ENCODE data around the gene ST14. TPM values are rescaled to one million over a fixed set of nuclear protein-coding genes. Genes with fewer than 3 reads are reported as not detected.

Gene ST14
- total and polyA plus RNA-seq, 3 donors from 2014 or later = 0.55 to 5.8 (median 2.4) TPM

DNA sequence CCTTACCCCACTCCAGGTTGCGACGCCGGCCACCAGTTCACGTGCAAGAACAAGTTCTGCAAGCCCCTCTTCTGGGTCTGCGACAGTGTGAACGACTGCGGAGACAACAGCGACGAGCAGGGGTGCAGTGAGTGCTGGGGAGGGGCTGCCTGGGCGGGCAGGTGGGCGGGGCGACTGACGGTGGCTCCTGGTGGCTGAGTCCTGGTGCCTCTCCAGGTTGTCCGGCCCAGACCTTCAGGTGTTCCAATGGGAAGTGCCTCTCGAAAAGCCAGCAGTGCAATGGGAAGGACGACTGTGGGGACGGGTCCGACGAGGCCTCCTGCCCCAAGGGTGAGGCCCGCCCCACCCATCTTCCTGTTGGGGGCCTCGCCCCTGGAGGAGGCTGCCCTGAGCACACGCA lies 38.7 kb downstream of the ST14 start:
- H3K9me3 ChIP-seq = no peaks in the 10 kb centered on the region
- H3K27me3 ChIP-seq = no peaks in the 10 kb centered on the region
- H3K4me3 ChIP-seq = no peak overlapping the region
- WGBS, 2 donors = 82 to 83% methylated on average over 11 to 22 of the region's 22 CpGs
- no peak overlapping the region for H3K27ac ChIP-seq
- DNase-seq = no peak
- no peaks in the 10 kb centered on the region for H3K4me1 ChIP-seq
- H3K36me3 ChIP-seq (ENCODE audit: low read depth, missing control alignments) = no peaks in the 10 kb centered on the region
- intact Hi-C loops (cut with DNase I; ENCODE audit: low total_unique reads) = no loop called here
- TF ChIP-seq POLR2A (IDR thresholded peaks at IDR 0.05) = no peak
- TF ChIP-seq CTCF (IDR thresholded peaks at IDR 0.05) = no peak

DNA sequence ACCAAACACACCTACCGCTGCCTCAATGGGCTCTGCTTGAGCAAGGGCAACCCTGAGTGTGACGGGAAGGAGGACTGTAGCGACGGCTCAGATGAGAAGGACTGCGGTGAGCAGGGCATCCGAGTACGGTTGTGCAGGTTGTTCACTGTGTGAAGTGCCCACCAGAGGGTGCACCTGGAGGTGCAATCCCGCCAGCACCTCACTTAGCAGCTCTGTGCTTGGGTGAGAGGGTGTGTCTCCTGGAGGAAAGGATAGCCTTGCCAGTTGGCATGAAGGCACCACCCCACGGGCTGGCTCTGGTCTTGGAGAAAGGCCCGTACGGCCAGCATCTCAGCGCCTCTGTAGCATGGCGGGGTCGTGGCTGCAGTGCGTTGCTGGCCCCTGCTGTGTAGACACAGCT lies 39.4 kb downstream of the ST14 start:
- Histone ChIP-seq H3K4me1 (no peaks in the 10 kb centered on the region), H3K27me3 (no peaks in the 10 kb centered on the region), H3K36me3 (ENCODE audit: low read depth, missing control alignments) (no peaks in the 10 kb centered on the region), H3K27ac (no peak overlapping the region), H3K4me3 (no peak overlapping the region), H3K9me3 (no peaks in the 10 kb centered on the region)
- no peak for DNase-seq
- WGBS, 2 donors = 86 to 90% methylated on average over 4 to 15 of the region's 15 CpGs
- intact Hi-C loops (cut with DNase I; ENCODE audit: low total_unique reads) = no loop called here
- TF ChIP-seq CTCF (IDR thresholded peaks at IDR 0.05) (no peak), POLR2A (IDR thresholded peaks at IDR 0.05) (no peak)

- intact Hi-C loops (cut with DNase I; ENCODE audit: low total_unique reads) = no loop called here
- Histone ChIP-seq H3K9me3 (no peaks in the 10 kb centered on the region), H3K36me3 (ENCODE audit: low read depth, missing control alignments) (no peaks in the 10 kb centered on the region), H3K4me1 (no peaks in the 10 kb centered on the region), H3K4me3 (no peak overlapping the region), H3K27me3 (no peaks in the 10 kb centered on the region), H3K27ac (no peak overlapping the region)
- TF ChIP-seq CTCF (IDR thresholded peaks at IDR 0.05) (no peak), POLR2A (IDR thresholded peaks at IDR 0.05) (no peak)
- 89% methylated on average over 12 of the region's 12 CpGs; no CpG with 5 or more reads in 1 of the 2 donors for WGBS, 2 donors
- DNase-seq = no peak
Observed at GRCh38 chr11:130199792-130200191, 40.2 kb downstream of the ST14 start.

DNA sequence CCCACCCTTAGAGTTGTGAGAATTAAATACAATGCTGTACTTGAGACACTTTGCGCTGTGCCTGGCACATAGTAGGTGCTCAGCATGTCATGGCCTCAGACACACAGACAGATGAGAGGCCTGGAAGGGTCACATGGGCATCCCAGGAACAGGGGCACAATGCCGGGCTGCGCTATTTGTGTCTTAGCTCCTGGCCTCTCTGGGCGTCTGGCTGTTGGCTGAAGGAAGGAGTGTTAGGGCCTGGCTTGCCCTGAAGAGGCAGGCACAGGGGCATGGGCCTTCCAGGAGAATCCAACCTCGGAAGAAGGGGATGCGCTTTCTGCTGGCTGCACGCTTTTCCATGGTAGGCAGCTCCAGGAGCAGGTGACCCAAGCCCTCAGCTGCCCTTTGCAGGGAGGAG lies 41.4 kb downstream of the ST14 start:
- no peak for DNase-seq
- H3K4me3 ChIP-seq = no peak overlapping the region
- H3K27me3 ChIP-seq = no peaks in the 10 kb centered on the region
- intact Hi-C loops (cut with DNase I; ENCODE audit: low total_unique reads) = no loop called here
- TF ChIP-seq POLR2A (IDR thresholded peaks at IDR 0.05) (no peak), CTCF (IDR thresholded peaks at IDR 0.05) (no peak)
- no peak overlapping the region for H3K27ac ChIP-seq
- 91 to 97% methylated on average over 6 to 7 of the region's 7 CpGs for WGBS, 2 donors
- no peaks in the 10 kb centered on the region for H3K9me3 ChIP-seq
- H3K4me1 ChIP-seq = no peaks in the 10 kb centered on the region
- H3K36me3 ChIP-seq (ENCODE audit: low read depth, missing control alignments) = no peaks in the 10 kb centered on the region

DNA sequence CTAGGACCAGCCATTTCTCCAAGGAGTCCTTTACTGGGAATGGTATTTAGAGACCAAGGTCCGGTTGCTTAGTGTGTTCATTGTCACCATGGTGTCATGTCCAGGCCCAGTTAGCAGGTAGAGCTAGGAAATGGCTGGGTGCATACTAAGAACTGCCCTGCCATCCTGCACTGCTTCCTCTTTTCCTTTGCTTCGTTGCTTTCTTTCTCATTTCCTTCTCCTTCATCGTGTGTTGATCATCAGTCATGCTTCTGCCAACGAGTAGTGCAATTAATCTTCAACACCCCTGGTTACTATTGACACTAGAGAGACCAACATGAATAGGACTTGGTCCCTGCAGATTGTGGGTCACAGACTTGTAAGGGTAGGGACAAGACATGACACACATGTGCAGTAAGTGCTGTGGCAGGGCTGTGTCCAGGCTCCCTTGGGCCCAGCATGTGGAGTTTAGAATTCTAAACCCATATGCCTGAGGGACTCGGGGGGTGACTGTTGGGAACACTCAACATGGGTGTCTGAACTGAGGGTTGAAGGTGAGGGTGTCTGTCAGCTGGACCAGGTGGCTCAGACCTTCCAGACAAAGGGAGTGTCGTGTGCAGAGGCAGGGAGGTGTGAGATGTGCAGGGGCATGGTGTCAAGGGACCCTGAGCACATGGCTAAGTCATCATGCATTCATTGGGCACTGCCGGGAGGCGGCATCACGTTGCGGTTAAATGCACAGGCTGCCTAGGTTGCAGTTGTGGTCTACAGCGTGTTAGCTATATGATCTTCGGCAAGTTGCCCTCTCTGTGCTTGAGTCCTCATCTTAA lies 42.6 kb downstream of the ST14 start:
- no peaks in the 10 kb centered on the region for H3K36me3 ChIP-seq (ENCODE audit: low read depth, missing control alignments)
- no peak overlapping the region for H3K4me3 ChIP-seq
- intact Hi-C loops (cut with DNase I; ENCODE audit: low total_unique reads) = no loop called here
- 92 to 95% methylated on average over 10 to 12 of the region's 12 CpGs for WGBS, 2 donors
- no peaks in the 10 kb centered on the region for H3K4me1 ChIP-seq
- DNase-seq = no peak
- H3K9me3 ChIP-seq = no peaks in the 10 kb centered on the region
- no peaks in the 10 kb centered on the region for H3K27me3 ChIP-seq
- no peak overlapping the region for H3K27ac ChIP-seq
- TF ChIP-seq CTCF (IDR thresholded peaks at IDR 0.05) (no peak), POLR2A (IDR thresholded peaks at IDR 0.05) (no peak)
